Right renal pelvis (tissue), 4 donors: ENCODE results near the gene EZR. TPM values are rescaled to one million over a fixed set of nuclear protein-coding genes. Genes with fewer than 3 reads are reported as not detected.
A peak's percentile ranks its signal among the peaks of the same experiment; 100 is the strongest.
"Not testable (repeated sequence)": the region's sequence is repeated elsewhere in the genome, so short reads cannot be mapped to it uniquely, and the experiment has no call there.

Experiments
- DNase-seq, 4 donors: peaks; one replicate each; pipeline ENCODE4 v3.0.0-alpha.2; 2013; ENCODE audit warnings: low read depth in 4 of 4, low spot score in 3 of 4, missing footprints in 1 of 4
- polyA plus RNA-seq, 4 donors: library from polyadenylated mRNA; unstranded; fragments of 120-200 nt; gene quantifications; one replicate each; pipeline ENCODE4 v1.2.1, GENCODE V29; 2013; ENCODE audit not compliant: insufficient read length in 4 of 4

EZR gene
- polyA plus RNA-seq, 4 donors, result 260 to 274 (median 264) TPM

GRCh38 chr6:158799051-158799792 lies 19.9 kb downstream of the EZR start:
- peak in 2 of 4 donors; percentile 67 to 73 for DNase-seq

DNA sequence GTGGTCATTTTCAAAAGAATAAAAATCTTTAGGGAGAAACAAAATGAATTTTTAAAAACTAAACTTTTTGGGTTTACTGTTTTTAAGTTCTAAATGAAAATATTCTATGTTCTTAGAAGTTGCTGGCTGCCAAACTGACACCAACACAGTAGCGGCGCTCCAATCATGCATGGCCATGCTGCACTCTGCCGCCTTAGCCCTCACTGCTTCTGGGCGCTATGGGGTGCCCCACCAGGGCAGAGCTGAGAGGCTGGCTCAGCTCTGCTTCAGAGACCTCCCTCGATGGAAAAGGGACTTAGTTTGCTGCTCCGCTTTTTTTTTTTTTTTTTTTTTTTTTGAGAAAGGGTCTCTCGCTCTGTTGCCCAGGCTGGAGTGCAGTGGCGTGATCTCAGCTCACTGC lies 20.9 kb downstream of the EZR start:
- DNase-seq, result no peak

DNA sequence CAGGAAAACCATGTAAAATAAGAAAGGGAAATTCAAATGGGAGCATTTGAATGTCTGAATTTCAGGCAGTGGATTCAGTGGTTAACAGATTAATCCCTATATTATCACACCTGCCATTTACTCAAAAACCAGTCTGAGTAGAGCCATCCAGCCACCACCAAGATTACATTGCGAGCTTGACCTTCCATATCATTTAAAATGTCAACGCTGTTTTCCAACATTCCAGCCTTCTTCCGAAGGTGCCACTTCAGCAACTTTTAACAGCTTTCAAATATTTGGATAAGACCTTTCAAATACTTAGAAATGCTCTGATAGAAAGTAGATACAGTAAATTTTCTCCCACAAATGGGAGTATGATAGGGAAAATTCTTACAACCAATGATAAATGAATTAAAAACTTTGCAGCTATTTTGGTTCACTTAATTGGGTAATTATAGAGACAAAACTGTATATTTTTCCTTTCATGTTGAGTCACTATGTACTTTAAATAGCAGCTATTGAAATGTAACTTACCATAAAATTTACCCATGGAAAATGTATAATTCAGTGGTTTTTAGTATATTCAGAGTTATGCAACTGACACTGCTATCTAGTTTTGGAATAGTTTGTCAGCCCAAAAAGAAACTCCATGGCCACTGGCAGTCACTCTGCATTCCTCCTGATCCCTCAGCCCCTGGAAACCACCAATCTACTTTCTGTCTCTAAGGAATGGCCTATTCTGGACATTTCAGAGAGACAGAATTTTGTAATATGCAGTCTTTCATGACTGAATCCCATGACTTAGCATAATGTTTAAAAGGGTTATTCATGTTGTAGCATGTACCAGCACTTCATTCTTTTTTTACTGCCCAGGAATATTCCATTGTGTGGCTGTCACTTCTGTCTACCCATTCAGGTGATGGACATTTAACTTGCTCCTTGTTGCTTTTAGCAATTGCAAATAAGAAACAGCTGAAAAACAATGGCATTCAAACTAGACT lies 21.5 kb downstream of the EZR start:
- no peak for DNase-seq

- no peak for DNase-seq
Measured at GRCh38 chr6:158796353-158796752, 22.8 kb downstream of the EZR start.

- DNase-seq, result no peak
Measured at GRCh38 chr6:158795516-158795915, 23.7 kb downstream of the EZR start.

DNA sequence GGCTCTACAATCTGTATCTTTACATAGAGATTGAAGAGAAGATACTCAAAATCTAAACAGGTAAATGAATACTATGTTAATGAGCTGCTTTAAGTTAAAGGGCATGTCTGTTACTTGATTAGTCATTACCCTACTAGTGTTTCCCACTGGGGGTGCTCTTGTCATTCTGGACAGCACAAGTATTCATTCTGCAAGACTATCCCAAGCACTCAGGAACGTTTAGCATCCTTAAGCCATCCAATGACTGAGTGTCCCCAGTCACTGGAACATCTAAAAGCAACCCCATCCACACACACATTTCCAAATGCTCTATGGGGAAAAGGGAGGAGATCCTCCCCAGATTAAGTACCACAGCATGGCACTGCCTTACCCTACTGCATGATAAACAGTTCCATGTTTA lies 25.7 kb downstream of the EZR start:
- DNase-seq, result no peak

DNA sequence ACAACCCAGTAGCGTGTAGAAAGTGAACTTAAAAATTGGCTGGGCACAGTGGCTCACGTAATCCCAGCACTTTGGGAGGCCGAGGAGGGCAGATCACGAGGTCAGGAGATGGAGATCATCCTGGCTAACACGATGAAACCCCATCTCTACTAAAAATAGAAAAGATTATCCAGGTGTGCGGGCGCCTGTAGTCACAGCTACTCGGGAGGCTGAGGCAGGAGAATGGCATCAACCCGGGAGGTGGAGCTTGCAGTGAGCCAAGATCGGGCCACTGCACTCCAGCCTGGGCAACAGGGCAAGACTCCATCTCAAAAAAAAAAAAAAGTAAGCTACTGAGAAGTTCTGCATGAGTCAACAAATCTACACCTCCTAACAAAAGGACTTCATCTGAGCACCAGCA lies 26.7 kb downstream of the EZR start:
- DNase-seq, result not testable (repeated sequence)

DNA sequence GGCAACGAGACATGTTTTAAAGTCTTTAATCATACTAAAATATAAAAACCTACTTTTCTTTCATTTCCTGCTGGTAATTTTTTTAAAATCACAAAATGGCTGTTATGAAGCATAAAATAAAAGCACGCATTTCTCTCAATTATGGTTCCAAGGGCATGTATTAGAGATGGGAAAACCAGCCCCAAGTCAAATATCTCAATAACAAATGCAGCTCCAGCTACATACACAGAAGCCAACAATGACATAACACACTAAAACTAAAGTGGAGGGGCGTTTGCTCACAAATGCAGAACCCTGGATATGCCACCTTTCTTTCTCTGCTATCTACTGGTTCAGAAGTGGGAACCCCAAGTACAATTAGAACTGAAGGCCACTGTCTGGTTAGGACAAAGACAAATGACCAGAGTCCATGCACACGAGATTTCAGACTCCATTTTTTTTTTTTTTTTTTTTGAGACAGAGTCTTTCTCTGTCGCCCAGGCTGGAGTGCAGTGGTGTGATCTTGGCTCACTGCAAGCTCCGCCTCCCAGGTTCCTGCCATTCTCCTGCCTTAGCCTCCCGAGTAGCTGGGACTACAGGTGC lies 27.8 kb downstream of the EZR start:
- DNase-seq, result no peak

DNA sequence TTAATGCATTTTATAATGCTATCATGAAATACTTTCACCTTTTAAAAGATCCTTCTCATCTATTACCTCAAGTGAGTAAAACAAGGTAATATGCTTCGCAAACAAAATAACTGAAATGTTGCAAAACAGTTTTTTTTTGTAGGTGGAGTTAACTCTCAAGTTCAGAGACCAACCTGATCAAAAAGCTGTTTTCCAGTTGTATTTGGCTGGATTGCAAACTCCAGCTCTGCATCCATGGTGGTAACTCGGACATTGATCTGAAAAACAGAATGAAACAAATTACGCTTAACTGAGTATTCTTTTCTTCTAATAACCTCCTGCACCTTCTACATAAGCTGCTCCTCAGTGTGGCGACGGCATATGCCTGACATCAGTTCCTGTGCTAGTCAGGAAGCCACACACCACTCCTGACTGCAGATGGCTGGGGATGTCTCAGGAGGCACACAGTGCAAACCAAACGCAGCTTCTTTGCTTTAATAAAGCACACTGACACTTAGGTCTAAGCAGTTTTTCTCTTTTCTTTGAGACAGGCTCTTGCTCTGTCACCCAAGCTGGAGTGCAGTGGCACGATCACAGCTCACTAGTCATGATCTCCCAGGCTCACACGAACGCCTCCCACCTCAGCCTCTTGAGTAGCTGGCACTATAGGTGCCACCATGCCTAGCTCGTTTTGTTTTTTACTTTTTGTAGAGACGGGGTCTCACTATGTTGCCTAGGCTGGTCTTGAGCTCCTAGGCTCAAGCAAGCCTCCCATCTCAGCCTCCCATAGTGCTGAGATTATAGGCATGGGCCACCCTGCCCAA lies 29.9 kb downstream of the EZR start:
- no peak for DNase-seq

DNA sequence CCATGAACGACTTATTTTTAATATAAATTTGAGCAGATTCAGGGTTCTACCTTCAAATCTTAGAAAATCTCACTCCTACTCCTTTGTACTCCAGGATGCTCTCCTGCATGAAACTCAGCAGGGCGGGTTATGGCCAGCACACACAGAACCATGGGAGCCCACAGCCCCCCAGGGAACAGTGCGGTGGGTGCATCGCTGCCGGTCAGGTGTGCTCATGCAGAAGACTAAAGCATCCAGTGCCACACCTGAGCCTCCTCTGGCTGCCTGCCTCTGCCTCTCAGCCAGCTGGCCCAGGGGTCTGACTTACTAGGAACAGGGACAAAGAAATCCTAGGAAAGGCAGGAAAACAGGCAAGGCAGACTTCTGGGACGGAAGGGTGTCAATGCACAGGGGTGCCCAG lies 31.8 kb downstream of the EZR start:
- no peak for DNase-seq

- no peak for DNase-seq
Measured at GRCh38 chr6:158786645-158787304, 32.4 kb downstream of the EZR start.

- DNase-seq, result no peak
Measured at GRCh38 chr6:158785036-158785435, 34.1 kb downstream of the EZR start.

DNA sequence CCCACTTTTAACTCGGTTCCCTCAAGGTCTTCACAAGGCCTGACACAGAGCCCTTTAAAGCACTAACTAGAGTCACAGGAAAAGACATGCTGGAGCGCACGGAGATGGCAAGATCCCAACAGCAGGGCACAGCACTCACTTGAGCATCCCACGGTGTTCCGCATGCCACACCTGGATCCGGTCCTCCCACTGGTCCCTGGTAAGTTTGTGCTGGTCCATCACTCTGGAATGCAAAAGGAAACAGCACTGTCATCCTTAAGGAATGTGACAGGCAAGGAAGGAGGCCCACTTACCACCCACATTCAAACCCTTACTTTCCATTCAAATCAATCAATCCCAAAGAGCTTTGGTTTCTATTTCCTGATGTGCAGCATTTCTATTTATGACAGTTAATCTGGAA lies 34.7 kb downstream of the EZR start:
- DNase-seq, result no peak

- DNase-seq, result no peak
Measured at GRCh38 chr6:158783851-158784250, 35.3 kb downstream of the EZR start.

GRCh38 chr6:158783167-158783450 lies 36.1 kb downstream of the EZR start:
- DNase-seq, result no peak

DNA sequence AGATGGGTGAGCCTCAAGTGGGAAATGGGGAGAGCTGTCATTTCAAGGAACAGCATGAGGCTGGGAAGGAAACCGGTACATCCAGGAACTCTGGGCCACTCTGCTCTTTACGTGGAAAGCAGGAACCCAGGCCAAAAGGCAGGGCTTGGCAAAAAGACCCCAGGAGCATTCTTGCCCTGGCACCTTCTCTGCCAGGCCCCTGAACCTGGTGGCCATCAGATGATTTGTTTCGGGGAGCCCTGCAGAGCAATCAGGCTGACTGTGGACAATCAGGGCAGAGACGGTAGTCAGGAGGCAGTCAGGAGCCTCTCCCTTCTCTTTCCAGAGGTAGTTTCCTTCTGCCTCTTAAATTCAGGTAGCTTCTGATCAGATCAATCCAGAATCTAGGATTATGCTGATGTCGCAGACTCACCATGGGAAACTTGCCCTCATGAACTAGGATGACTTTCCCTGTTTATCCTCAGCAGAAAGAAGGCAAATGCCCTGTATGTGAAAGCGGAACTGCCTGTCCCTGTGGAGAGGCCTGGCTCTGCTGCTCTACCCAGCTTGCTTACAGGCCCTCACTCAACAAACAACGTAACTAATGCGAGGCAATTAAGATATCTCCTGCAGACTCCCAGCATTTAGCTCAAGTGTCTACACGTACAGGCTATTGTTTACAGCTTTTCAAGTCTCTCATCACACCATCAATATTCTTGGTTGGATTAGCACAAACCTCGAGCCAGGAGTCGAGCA lies 36.6 kb downstream of the EZR start:
- no peak for DNase-seq

- DNase-seq, result no peak
Measured at GRCh38 chr6:158781692-158782373, 37.3 kb downstream of the EZR start.

- no peak for DNase-seq
Measured at GRCh38 chr6:158780988-158781691, 38.0 kb downstream of the EZR start.
